Gastroesophageal sphincter (tissue), 3 donors: ENCODE results near the gene MITF.
"Not testable (repeated sequence)": the region's sequence is repeated elsewhere in the genome, so short reads cannot be mapped to it uniquely, and the experiment has no call there.

Experiments used
- CTCF ChIP-seq, 4 experiments: fragments of 200-600 bp in 2 of 4; fragments of 450-650 bp in 2 of 4; sonication (generic) in 1 of 4; IDR thresholded peaks; one replicate each; pipeline ENCODE4 v1.5.1; 2017 to 2019; ENCODE audit warnings: antibody characterized with exemption in 4 of 4, mild to moderate bottlenecking in 2 of 4, moderate library complexity in 2 of 4
- POLR2A ChIP-seq, 2 donors: fragments of 450-650 bp; IDR thresholded peaks; one replicate each; pipeline ENCODE4 v1.6.1; 2017; ENCODE audit warnings: antibody characterized with exemption in 2 of 2, mild to moderate bottlenecking in 2 of 2, moderate library complexity in 1 of 2
- POLR2AphosphoS5 ChIP-seq: sonication (generic); formaldehyde crosslinking; IDR thresholded peaks from one replicate; pipeline ENCODE4 v1.6.1; 2017; ENCODE audit warnings: antibody characterized with exemption

GRCh38 chr3:69920009-69920408 lies 180.7 kb downstream of the MITF start:
- peak in 3 of 4 experiments; percentile 30 to 46 (median 33) for TF ChIP-seq CTCF (IDR thresholded peaks at IDR 0.05)
- TF ChIP-seq POLR2AphosphoS5; POLR2A (IDR thresholded peaks at IDR 0.05): not testable (repeated sequence)
